CD4-positive, alpha-beta T cell (primary cell): ENCODE results near the gene B3GAT2. TPM values are rescaled to one million over a fixed set of nuclear protein-coding genes. Genes with fewer than 3 reads are reported as not detected.

Source experiments
- ATAC-seq: fragments of 200-7000 bp; cut with Tn5 transposase; one replicate; pipeline ENCODE4 v1.10.0; 2022; ENCODE audit warnings: mild to moderate bottlenecking; ENCODE audit not compliant: poor library complexity
- CTCF ChIA-PET: fragments of 350-600 bp; sonication (Branson Sonifier 250); formaldehyde crosslinking; loops from one replicate; lab custom pipeline; 2021; ENCODE audit warnings: antibody characterized with exemption, inconsistent platforms; lab: Charles Lee
- POLR2A ChIA-PET: fragments of 350-600 bp; sonication (Branson Sonifier 250); formaldehyde crosslinking; loops from one replicate; lab custom pipeline; 2021; ENCODE audit warnings: antibody characterized with exemption, inconsistent platforms; lab: Charles Lee
- DNase-seq, 14 experiments: peaks; one replicate each; pipeline ENCODE4 v3.0.0-alpha.2; 2013 to 2020; ENCODE audit warnings: mixed read lengths in 2 of 14
- H3K27ac ChIP-seq, 2 donors: one replicate each; pipeline versions ENCODE4 v1.5.1 to v1.7.0; 2013; ENCODE audit warnings: low read length in 2 of 2, low read depth in 1 of 2, mild to moderate bottlenecking in 1 of 2
- H3K27me3 ChIP-seq, 2 experiments: 1 replicate in 1 of 2; 2 replicates in 1 of 2; pipeline versions ENCODE4 v1.6.1 to v1.7.0; 2013; ENCODE audit warnings: low read length in 2 of 2, control low read depth in 1 of 2, mild to moderate bottlenecking in 1 of 2, moderate library complexity in 1 of 2; ENCODE audit not compliant: insufficient read depth in 2 of 2, control insufficient read depth in 1 of 2
- H3K36me3 ChIP-seq: one replicate; pipeline ENCODE4 v1.6.1; 2013; ENCODE audit warnings: low read length, control low read depth; ENCODE audit not compliant: insufficient read depth
- H3K4me1 ChIP-seq: one replicate; pipeline ENCODE4 v1.6.1; 2013; ENCODE audit warnings: low read length, control low read depth; ENCODE audit not compliant: insufficient read depth
- H3K4me3 ChIP-seq: one replicate; pipeline ENCODE4 v1.5.1; 2013; ENCODE audit warnings: mild to moderate bottlenecking, low read length, moderate library complexity
- H3K9me3 ChIP-seq, 2 experiments: 1 replicate in 1 of 2; 2 replicates in 1 of 2; pipeline versions ENCODE4 v1.6.1 to v1.7.0; 2013; ENCODE audit warnings: low read length in 2 of 2, mild to moderate bottlenecking in 2 of 2, control low read depth in 1 of 2, moderate library complexity in 1 of 2; ENCODE audit not compliant: control insufficient read depth in 1 of 2, insufficient read depth in 1 of 2
- H3K27ac Mint-ChIP-seq: one replicate; pipeline ENCODE4 v1.8.0; 2020; ENCODE audit warnings: mixed read lengths
- H3K27me3 Mint-ChIP-seq: one replicate; pipeline ENCODE4 v1.8.0; 2021; ENCODE audit warnings: mixed read lengths
- H3K36me3 Mint-ChIP-seq: one replicate; pipeline ENCODE4 v1.8.0; 2021; ENCODE audit warnings: low read depth, mixed read lengths
- H3K4me1 Mint-ChIP-seq: one replicate; pipeline ENCODE4 v1.8.0; 2021; ENCODE audit warnings: low read depth, mixed read lengths
- H3K4me3 Mint-ChIP-seq: one replicate; pipeline ENCODE4 v1.8.0; 2020; ENCODE audit warnings: mild to moderate bottlenecking, mixed read lengths
- H3K9me3 Mint-ChIP-seq: one replicate; pipeline ENCODE4 v1.8.0; 2020; ENCODE audit warnings: mixed read lengths
- CTCF ChIP-seq: fragments of 200-600 bp; IDR thresholded peaks from one replicate; pipeline ENCODE4 v1.8.0; 2022; ENCODE audit warnings: antibody characterized with exemption, mild to moderate bottlenecking
- intact Hi-C, 2 experiments: fragments of 100-400 bp; cut with DNase I in 1 of 2; cut with micrococcal nuclease in 1 of 2; formaldehyde crosslinking; loops; one replicate each; pipeline versions ENCODE4 v1.15.1 to v1.9.0; 2023 to 2025; cut with DNase I, micrococcal nuclease
- total RNA-seq, 174 experiments: library from RNA in 2 of 174; stranded (reverse) in 2 of 174; gene quantifications; one replicate each; pipeline ENCODE4 v1.2.3 and lab custom pipeline; 2021 to 2026

Gene B3GAT2
- total RNA-seq, 2 experiments from 2014 or later: not detected

GRCh38 chr6:70973604-70974003 is 16.7 kb upstream of the B3GAT2 start:
- no peak overlapping the region for H3K27ac Mint-ChIP-seq
- no peaks in the 10 kb centered on the region for H3K36me3 ChIP-seq
- no peaks in the 10 kb centered on the region for H3K36me3 Mint-ChIP-seq
- H3K9me3 Mint-ChIP-seq: peaks cover 2% of the 10 kb centered on the region
- peaks cover 10% of the 10 kb centered on the region in 2 experiments for H3K27me3 ChIP-seq
- H3K4me3 Mint-ChIP-seq: no peak overlapping the region
- no peak for ATAC-seq
- peaks cover 0 to 3% of the 10 kb centered on the region in 2 experiments for H3K9me3 ChIP-seq
- H3K4me3 ChIP-seq: no peak overlapping the region
- no peaks in the 10 kb centered on the region for H3K4me1 ChIP-seq
- DNase-seq: no peak
- CTCF ChIA-PET: no interaction called here
- intact Hi-C loops: no loop called here
- peaks cover 48% of the 10 kb centered on the region for H3K27me3 Mint-ChIP-seq
- TF ChIP-seq CTCF: no peak
- no peaks in the 10 kb centered on the region for H3K4me1 Mint-ChIP-seq
- POLR2A ChIA-PET: no interaction called here
- no peak overlapping the region for H3K27ac ChIP-seq

GRCh38 chr6:70967049-70967448 is 10.2 kb upstream of the B3GAT2 start:
- Mint-ChIP-seq H3K9me3 (no peaks in the 10 kb centered on the region), H3K4me3 (no peak overlapping the region), H3K36me3 (no peaks in the 10 kb centered on the region), H3K27me3 (peaks cover 6% of the 10 kb centered on the region), H3K27ac (no peak overlapping the region), H3K4me1 (no peaks in the 10 kb centered on the region)
- no peaks in the 10 kb centered on the region for H3K4me1 ChIP-seq
- H3K27me3 ChIP-seq: peaks cover 0 to 3% of the 10 kb centered on the region in 2 experiments
- no peak overlapping the region for H3K27ac ChIP-seq
- intact Hi-C loops: no loop called here
- POLR2A ChIA-PET: no interaction called here
- DNase-seq (no peak), ATAC-seq (no peak)
- no peaks in the 10 kb centered on the region for H3K36me3 ChIP-seq
- no peaks in the 10 kb centered on the region for H3K9me3 ChIP-seq
- H3K4me3 ChIP-seq: no peak overlapping the region
- CTCF ChIA-PET: no interaction called here
- TF ChIP-seq CTCF: no peak

GRCh38 chr6:70957284-70957617 is 391 bp upstream of the B3GAT2 start:
- H3K27ac ChIP-seq: no peak overlapping the region
- Mint-ChIP-seq H3K27me3 (peaks cover 77% of the 10 kb centered on the region), H3K27ac (no peak overlapping the region), H3K4me1 (peaks cover 11% of the 10 kb centered on the region), H3K36me3 (no peaks in the 10 kb centered on the region), H3K9me3 (no peaks in the 10 kb centered on the region), H3K4me3 (peak overlapping the region; percentile 55)
- ChIA-PET POLR2A (no interaction called here), CTCF (interaction anchor here (2.2 kb wide), 1 partner anchor 250 kb away, joined by 10 read pairs; no protein-coding TSS in a partner anchor)
- intact Hi-C loops: loop anchor here (2.0 to 10.0 kb wide), 5 partner anchors 250 to 732 kb away; no protein-coding TSS in a partner anchor
- peaks cover 28 to 61% of the 10 kb centered on the region in 2 experiments for H3K27me3 ChIP-seq
- TF ChIP-seq CTCF: no peak
- H3K9me3 ChIP-seq: peaks cover 0 to 4% of the 10 kb centered on the region in 2 experiments
- no peak overlapping the region for H3K4me3 ChIP-seq
- ATAC-seq (no peak), DNase-seq (peak in 2 of 14 experiments; percentile 3 to 18)
- no peaks in the 10 kb centered on the region for H3K36me3 ChIP-seq
- peaks cover 26% of the 10 kb centered on the region for H3K4me1 ChIP-seq
